Mucosa of stomach (tissue), 1 donor: ENCODE results near the gene POU2F3.

Experiments used
- H3K27me3 ChIP-seq: one replicate; pipeline ENCODE4 v1.7.0; 2013; ENCODE audit warnings: mild to moderate bottlenecking, low read length; ENCODE audit not compliant: control insufficient read depth, insufficient read depth
- H3K36me3 ChIP-seq: one replicate; pipeline ENCODE4 v1.7.0; 2013; ENCODE audit warnings: low read length; ENCODE audit not compliant: control insufficient read depth, insufficient read depth
- H3K4me1 ChIP-seq: one replicate; pipeline ENCODE4 v1.7.0; 2013; ENCODE audit warnings: mild to moderate bottlenecking, low read length; ENCODE audit not compliant: control insufficient read depth, insufficient read depth
- H3K4me3 ChIP-seq: one replicate; pipeline ENCODE4 v1.7.0; 2013; ENCODE audit warnings: low read length
- H3K9ac ChIP-seq: one replicate; pipeline ENCODE4 v1.7.0; 2013; ENCODE audit warnings: mild to moderate bottlenecking, low read length, moderate library complexity
- H3K9me3 ChIP-seq: one replicate; pipeline ENCODE4 v1.7.0; 2013; ENCODE audit warnings: mild to moderate bottlenecking, low read length, moderate library complexity; ENCODE audit not compliant: control insufficient read depth
- donor health status: Pancreatic carcinoma.

Gene POU2F3

GRCh38 chr11:120305286-120305685 is 65.3 kb downstream of the POU2F3 start:
- Histone ChIP-seq H3K4me1 (peaks cover 61% of the 10 kb centered on the region), H3K27me3 (no peaks in the 10 kb centered on the region), H3K4me3 (no peak overlapping the region), H3K9ac (peak overlapping the region; percentile 10), H3K36me3 (no peaks in the 10 kb centered on the region), H3K9me3 (no peaks in the 10 kb centered on the region)

DNA sequence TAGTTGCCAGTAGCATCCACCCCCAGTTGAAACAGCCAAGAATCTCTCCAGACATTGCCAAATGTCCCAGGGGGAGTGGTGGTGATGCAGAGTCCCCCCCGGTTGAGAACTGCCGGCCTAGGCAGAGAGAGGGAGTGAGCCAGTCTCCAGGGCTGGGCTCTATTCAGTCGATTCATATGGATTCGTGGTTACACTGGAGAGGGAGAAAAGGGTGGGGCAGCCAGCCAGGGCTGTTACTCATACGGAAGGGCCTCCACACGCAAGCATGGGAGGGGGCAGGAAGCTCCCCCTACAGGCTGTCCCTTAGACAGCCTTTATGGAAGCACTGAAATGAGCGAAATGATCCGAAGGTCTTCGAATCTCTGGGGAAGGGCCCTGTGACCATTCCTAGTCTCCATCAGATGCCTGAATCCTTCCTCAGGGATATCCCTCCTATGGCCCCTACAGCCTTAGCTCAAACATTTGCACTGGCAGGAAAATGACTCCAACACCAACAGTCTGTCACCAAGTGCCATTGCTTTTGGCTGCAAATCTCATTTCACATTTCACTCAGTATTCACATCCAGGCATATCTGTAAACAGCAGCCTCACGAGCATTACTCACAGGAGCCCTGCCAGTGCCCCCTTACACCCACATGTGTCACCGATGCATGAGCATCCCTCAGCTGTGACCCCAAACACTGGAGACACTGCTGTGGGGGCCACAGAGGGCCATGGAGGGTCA is 66.7 kb downstream of the POU2F3 start:
- Histone ChIP-seq H3K9me3 (no peaks in the 10 kb centered on the region), H3K36me3 (no peaks in the 10 kb centered on the region), H3K4me3 (no peak overlapping the region), H3K4me1 (peaks cover 67% of the 10 kb centered on the region), H3K9ac (peak overlapping the region; percentile 24), H3K27me3 (no peaks in the 10 kb centered on the region)

DNA sequence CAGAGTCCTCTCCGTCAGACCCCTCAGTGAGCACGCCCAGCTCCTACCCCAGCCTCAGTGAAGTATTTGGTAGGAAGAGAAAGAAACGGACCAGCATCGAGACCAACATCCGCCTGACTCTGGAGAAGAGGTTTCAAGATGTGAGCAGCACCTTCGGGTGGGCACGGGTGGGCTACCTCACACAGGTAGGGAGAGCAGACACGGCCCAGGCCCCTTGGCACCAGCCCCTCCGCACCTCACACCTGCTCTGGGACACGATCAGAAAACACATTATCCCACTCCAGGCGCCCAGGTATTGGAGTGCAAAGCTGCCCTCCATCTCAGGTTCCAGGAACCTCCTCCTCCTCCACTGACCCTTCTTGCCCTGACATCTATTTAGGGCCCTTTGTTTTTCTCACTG is 67.5 kb downstream of the POU2F3 start:
- Histone ChIP-seq H3K36me3 (no peaks in the 10 kb centered on the region), H3K27me3 (no peaks in the 10 kb centered on the region), H3K4me1 (peaks cover 61% of the 10 kb centered on the region), H3K9me3 (no peaks in the 10 kb centered on the region), H3K9ac (no peak overlapping the region), H3K4me3 (no peak overlapping the region)

- H3K36me3 ChIP-seq = no peaks in the 10 kb centered on the region
Measured at GRCh38 chr11:120308081-120308480, 68.1 kb downstream of the POU2F3 start.

GRCh38 chr11:120310870-120311269 is 70.9 kb downstream of the POU2F3 start:
- Histone ChIP-seq H3K4me3 (no peak overlapping the region), H3K4me1 (peaks cover 36% of the 10 kb centered on the region), H3K9ac (no peak overlapping the region), H3K36me3 (no peaks in the 10 kb centered on the region), H3K9me3 (no peaks in the 10 kb centered on the region), H3K27me3 (no peaks in the 10 kb centered on the region)

More at GRCh38 chr11:120308081-120308480, 68.1 kb downstream of the POU2F3 start:
- H3K9me3 ChIP-seq = no peaks in the 10 kb centered on the region
- no peaks in the 10 kb centered on the region for H3K27me3 ChIP-seq
- H3K9ac ChIP-seq = no peak overlapping the region
- no peak overlapping the region for H3K4me3 ChIP-seq
- peaks cover 55% of the 10 kb centered on the region for H3K4me1 ChIP-seq

DNA sequence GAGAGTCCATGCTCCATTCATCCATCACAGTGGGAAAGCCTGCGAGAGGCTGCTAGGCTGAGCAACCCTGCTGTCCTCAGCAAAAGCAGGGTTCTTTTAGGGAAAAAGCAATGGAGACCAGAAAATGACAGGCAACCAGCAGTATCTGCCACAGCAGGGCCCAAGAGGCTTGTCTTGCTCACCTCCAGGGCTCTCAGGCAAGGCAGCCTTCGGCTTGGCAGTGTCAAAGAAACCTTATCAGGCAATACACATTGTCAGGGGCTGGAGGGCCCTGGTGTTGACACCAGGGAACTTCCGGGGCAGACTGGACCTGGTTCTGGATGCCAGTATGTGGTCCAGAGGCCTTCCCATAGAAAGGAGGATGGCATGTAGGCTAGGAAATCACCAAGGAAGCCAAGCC is 74.9 kb downstream of the POU2F3 start:
- H3K4me1 ChIP-seq = peaks cover 40% of the 10 kb centered on the region
- H3K9me3 ChIP-seq = no peaks in the 10 kb centered on the region
- H3K36me3 ChIP-seq = no peaks in the 10 kb centered on the region
- no peaks in the 10 kb centered on the region for H3K27me3 ChIP-seq
- H3K4me3 ChIP-seq = no peak overlapping the region
- no peak overlapping the region for H3K9ac ChIP-seq

- Histone ChIP-seq H3K9me3 (no peaks in the 10 kb centered on the region), H3K4me3 (no peak overlapping the region), H3K27me3 (no peaks in the 10 kb centered on the region), H3K4me1 (peaks cover 24% of the 10 kb centered on the region), H3K36me3 (no peaks in the 10 kb centered on the region), H3K9ac (peak overlapping the region; percentile 12)
Measured at GRCh38 chr11:120316880-120317688, 77.1 kb downstream of the POU2F3 start.

GRCh38 chr11:120317689-120318480 is 77.9 kb downstream of the POU2F3 start:
- H3K9ac ChIP-seq = no peak overlapping the region

DNA sequence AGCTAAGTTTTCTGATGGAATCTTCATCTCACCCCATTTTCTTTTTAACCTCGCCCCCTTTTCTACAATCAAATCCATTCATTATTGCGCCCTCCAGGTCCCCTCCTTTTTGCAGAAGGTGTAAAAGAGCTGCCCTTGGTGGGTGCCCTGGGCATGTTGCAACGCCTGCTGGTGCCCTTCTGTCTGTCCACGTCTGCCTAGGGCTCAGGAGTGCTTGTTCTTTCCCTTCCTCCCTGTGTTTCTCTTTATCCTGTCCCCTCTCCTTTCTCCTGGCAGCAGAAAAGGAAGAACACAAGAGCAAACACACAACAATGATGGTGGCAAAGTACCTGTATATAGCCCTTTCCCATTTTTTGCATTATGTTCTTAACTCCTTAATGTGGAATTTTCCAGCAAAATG is 79.0 kb downstream of the POU2F3 start:
- no peak overlapping the region for H3K9ac ChIP-seq
- H3K4me1 ChIP-seq = peaks cover 24% of the 10 kb centered on the region
- H3K36me3 ChIP-seq = no peaks in the 10 kb centered on the region
- H3K9me3 ChIP-seq = no peaks in the 10 kb centered on the region
- H3K4me3 ChIP-seq = no peak overlapping the region
- H3K27me3 ChIP-seq = no peaks in the 10 kb centered on the region

More at GRCh38 chr11:120317689-120318480, 77.9 kb downstream of the POU2F3 start:
- peaks cover 24% of the 10 kb centered on the region for H3K4me1 ChIP-seq
- no peak overlapping the region for H3K4me3 ChIP-seq
- H3K9me3 ChIP-seq = no peaks in the 10 kb centered on the region
- no peaks in the 10 kb centered on the region for H3K27me3 ChIP-seq
- no peaks in the 10 kb centered on the region for H3K36me3 ChIP-seq

- H3K27me3 ChIP-seq = peaks cover 8% of the 10 kb centered on the region
- H3K4me3 ChIP-seq = peak within 1 kb of the TSS; percentile 24
- no peaks in the 10 kb centered on the region for H3K36me3 ChIP-seq
- H3K9ac ChIP-seq = peak within 1 kb of the TSS; percentile 40
- H3K4me1 ChIP-seq = peaks cover 22% of the 10 kb centered on the region
- H3K9me3 ChIP-seq = no peaks in the 10 kb centered on the region
Measured at GRCh38 chr11:120324932-120325810, 85.2 kb downstream of the POU2F3 start, which contains the start of gene TLCD5. TLCD5 (plus strand) TSS chr11:120325299; CDS start chr11:120327442, 2,143 bp downstream.

GRCh38 chr11:120326228-120326627 is 86.3 kb downstream of the POU2F3 start:
- Histone ChIP-seq H3K27me3 (peaks cover 8% of the 10 kb centered on the region), H3K36me3 (no peaks in the 10 kb centered on the region), H3K4me1 (peaks cover 22% of the 10 kb centered on the region), H3K9ac (no peak overlapping the region), H3K4me3 (no peak overlapping the region), H3K9me3 (no peaks in the 10 kb centered on the region)
